ENCODE results near the gene SLC6A5. TPM values are rescaled to one million over a fixed set of nuclear protein-coding genes. Genes with fewer than 3 reads are reported as not detected.

The SLC6A5 gene
- total and polyA plus RNA-seq, 2 of the 4 experiments (the other 2 are of a cell fraction), result not detected

DNA sequence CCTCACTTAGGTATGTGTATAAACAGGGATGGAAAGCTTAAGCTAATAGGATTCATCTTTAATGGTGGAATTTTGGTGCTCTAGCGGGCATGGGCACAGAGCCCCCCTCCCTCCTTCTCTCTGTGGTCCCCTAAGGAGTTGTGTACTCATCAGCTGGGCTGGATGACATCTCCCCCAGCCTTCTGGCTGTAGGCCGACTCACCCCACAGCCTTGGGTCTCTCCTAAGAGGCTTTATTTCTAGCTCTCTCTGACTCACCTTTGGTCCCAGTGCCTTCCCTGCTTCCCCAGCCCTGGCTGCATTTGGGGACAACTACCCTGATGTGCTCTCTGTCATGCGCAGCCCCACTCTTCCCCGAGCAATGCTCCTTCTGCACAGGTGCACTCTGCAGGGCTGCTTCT is 26.9 kb downstream of the SLC6A5 start:
- H4K20me1 ChIP-seq (ENCODE audit: insufficient read depth, low read length), result no peaks in the 10 kb centered on the region
- H3K9me3 ChIP-seq (ENCODE audit: control insufficient read depth, insufficient read depth, low read length), result no peaks in the 10 kb centered on the region
- DNase-seq, result no peak
- H3K36me3 ChIP-seq (ENCODE audit: control insufficient read depth, insufficient read depth, low read length), result no peaks in the 10 kb centered on the region
- H3K27me3 ChIP-seq (ENCODE audit: control insufficient read depth, insufficient read depth, low read length), result no peaks in the 10 kb centered on the region; the same call in 1 of the 2 replicates
- no peak overlapping the region for H2AK5ac ChIP-seq (ENCODE audit: low read depth, low read length)
- no peak overlapping the region for H3K56ac ChIP-seq (ENCODE audit: extremely low read depth, insufficient read depth, low read length)
- H2BK120ac ChIP-seq (ENCODE audit: low read depth, low read length), result no peak overlapping the region
- intact Hi-C loops (cut with micrococcal nuclease) (no loop called here), in situ Hi-C loops (cut with MboI; ENCODE audit: low sequenced_read_pairs) (no loop called here), dilution Hi-C loops (cut with HindIII; ENCODE audit: low sequenced_read_pairs, unreplicated experiment) (no loop called here)
- H3K79me1 ChIP-seq (ENCODE audit: low read depth in 1 of 2, low read length in 2 of 2), result no peaks in the 10 kb centered on the region
- no peak overlapping the region for H2AK9ac ChIP-seq (replicated peaks; ENCODE audit: low read depth, low read length, poor library complexity)
- no peaks in the 10 kb centered on the region for H3K9me1 ChIP-seq (ENCODE audit: insufficient read depth, low read length)
- no peak overlapping the region for H4K8ac ChIP-seq (ENCODE audit: low read depth in 2 of 2, low read length in 2 of 2)
- H3K23ac ChIP-seq (ENCODE audit: low read depth, low read length), result no peak overlapping the region
- no peak overlapping the region for H3K4ac ChIP-seq (ENCODE audit: low read depth, low read length)
- BruUV-seq (replicated peaks), result no TSS peak
- no peaks in the 10 kb centered on the region for H3K4me1 ChIP-seq (ENCODE audit: control insufficient read depth, insufficient read depth, low read length)
- H2BK5ac ChIP-seq (ENCODE audit: low read depth, low read length, poor library complexity, severe bottlenecking), result no peak overlapping the region
- no peak overlapping the region for H2BK20ac ChIP-seq (ENCODE audit: low read depth, low read length)
- H3K4me3 ChIP-seq (ENCODE audit: insufficient read depth, low read depth, low read length), result no peak overlapping the region
- no peak overlapping the region for H4K5ac ChIP-seq (ENCODE audit: low read depth, low read length)
- POLR2A ChIA-PET (ENCODE audit: unreplicated experiment), result no interaction called here
- H3K18ac ChIP-seq (ENCODE audit: low read depth, low read length), result no peak overlapping the region
- CTCF ChIA-PET, result interaction anchor here (0.9 kb wide), 1 partner anchor 229 kb away, joined by 4 read pairs; no protein-coding TSS in a partner anchor
- no peak for TF ChIP-seq NFE2L2 (IDR thresholded peaks at IDR 0.05; ENCODE audit: low read depth, low read length)
- no peak overlapping the region for H3K4me2 ChIP-seq (ENCODE audit: low read depth, low read length)
- no peak overlapping the region for H3K9ac ChIP-seq (ENCODE audit: low read depth, low read length)
- H2BK15ac ChIP-seq (ENCODE audit: low read depth, low read length), result no peak overlapping the region
- no CpG with 5 or more reads among the region's 4 CpGs for WGBS, 2 experiments (ENCODE audit: extremely low coverage in 2 of 2, insufficient read length in 1 of 2)
- H2AFZ ChIP-seq (replicated peaks; ENCODE audit: low read length, poor library complexity), result no peak overlapping the region
- no peak overlapping the region for H3K14ac ChIP-seq (replicated peaks; ENCODE audit: low read depth, low read length)
- no peak overlapping the region for H3K27ac ChIP-seq (ENCODE audit: insufficient read depth, low read length)
- no peak overlapping the region for H4K91ac ChIP-seq (ENCODE audit: insufficient read depth, low read depth, low read length)
- no peak for ATAC-seq (ENCODE audit: low read depth)

Measured in IMR-90 (cell line).